Inflammatory macrophage (primary cell): ENCODE results near the gene CCDC97.
A peak's percentile ranks its signal among the peaks of the same experiment; 100 is the strongest.

Experiments used
- DNase-seq, 2 donors: peaks; one replicate each; pipeline ENCODE4 v3.0.0-alpha.2; 2020 to 2022

Gene CCDC97

DNA sequence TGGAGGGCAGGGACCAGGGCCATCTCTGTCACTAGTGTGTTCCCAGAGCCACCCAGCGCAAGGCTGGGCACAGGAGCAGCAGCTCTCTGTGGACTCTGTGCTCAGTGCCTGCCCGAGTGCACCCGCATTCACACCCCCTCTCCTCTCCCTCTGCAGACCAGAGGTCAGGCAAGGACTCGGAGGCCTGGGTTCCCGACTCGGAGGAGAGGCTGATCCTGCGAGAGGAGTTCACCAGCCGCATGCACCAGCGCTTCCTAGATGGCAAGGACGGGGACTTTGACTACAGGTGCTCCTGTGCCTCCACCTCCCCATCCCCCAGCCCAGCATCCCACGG, 10.2 kb downstream of the CCDC97 start:
- DNase-seq = no peak

GRCh38 chr19:41320568-41320967, 10.6 kb downstream of the CCDC97 start:
- no peak for DNase-seq

- no peak for DNase-seq
Measured at GRCh38 chr19:41321204-41321599, 11.2 kb downstream of the CCDC97 start.

DNA sequence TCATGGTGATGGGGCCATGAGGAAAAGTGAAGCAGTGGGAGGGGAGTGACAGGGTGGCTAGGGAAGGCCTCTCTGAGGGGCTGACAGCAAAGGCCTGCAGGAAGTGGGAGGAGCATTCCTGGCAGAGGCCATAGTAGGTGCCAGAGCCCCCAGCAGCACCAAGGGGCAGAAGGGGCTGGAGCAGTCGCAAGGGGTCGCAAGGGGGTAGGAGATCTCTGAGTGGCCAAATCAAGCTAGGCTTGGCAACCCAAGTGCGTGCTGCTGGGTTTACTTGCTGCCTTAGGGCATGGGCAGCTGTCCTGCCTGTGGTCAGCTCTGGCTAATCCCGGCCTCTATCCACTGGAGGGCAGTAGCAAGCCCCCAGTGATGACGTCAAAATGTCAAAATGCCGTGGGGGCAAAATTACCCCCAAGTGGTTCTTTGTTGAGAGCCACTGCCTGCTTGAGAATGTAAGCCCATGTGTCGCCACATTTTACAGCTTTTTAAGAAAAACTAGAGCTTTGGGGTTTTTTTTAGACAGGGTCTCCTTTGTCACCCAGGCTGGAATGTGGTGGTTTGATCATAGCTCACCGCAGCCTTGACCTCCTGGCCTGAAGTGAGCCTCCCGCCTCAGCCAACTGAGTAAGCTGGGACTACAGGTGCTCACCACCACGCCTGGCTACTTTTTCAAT, 11.8 kb downstream of the CCDC97 start:
- DNase-seq = peak; percentile 44 to 49

DNA sequence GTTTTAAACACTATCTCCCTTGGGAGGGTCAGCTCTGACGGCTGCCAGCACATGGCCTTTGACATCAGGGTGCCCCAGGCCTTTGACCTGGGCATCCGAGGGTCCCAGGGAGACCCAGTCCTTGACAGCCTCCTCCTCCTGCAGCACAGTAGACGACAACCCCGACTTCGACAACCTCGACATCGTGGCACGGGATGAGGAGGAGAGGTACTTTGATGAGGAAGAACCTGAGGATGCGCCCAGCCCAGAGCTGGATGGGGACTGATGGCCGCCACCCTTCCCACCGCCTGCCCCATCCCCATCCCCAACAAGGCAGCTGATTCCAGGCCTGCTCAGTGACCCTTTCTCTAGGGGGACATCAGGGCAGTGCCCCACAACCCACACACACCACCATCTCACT, 12.5 kb downstream of the CCDC97 start:
- DNase-seq = no peak

DNA sequence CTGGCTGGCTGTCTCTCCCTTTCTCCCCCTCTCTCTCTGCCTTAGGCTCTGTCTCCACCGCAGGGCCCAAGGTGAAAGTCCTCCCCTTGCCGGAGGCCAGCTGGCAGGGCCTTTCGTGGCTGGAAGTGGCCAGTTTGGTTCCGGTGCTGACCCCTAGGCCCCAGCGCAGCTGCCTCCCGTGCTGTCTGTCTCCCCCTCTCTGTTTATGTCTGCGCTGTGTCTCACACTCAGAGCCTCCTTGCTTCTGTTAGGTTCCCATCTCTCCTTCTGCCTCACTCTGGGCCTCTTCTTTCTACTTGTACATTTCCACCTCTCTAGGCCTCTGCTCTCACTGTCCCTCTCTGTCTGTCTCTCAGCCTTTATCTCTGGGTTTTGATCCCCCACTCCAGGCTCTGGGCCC, 13.1 kb downstream of the CCDC97 start:
- no peak for DNase-seq

GRCh38 chr19:41323430-41324125, 13.6 kb downstream of the CCDC97 start:
- DNase-seq = peak; percentile 25 to 50

GRCh38 chr19:41324231-41324702, 14.3 kb downstream of the CCDC97 start:
- DNase-seq = peak; percentile 66 to 71

GRCh38 chr19:41324921-41325639, 15.1 kb downstream of the CCDC97 start:
- peak in 1 of 2 donors; percentile 33 for DNase-seq

DNA sequence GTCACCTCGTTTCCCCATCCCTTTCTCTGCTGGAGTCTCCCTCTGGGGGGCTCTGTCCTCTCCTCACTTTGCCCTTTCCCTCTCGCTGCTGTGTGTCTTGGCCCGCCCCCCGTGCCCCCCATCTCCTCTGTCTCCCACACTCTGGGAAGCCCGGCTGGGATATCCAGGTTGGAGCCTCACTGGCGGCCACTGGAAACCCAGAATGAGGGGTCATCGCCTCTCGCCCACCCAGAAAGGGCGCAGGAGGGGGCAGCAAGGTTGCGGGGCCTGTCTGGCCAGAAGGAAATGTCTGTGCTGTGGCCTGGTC, 15.6 kb downstream of the CCDC97 start:
- DNase-seq = no peak

DNA sequence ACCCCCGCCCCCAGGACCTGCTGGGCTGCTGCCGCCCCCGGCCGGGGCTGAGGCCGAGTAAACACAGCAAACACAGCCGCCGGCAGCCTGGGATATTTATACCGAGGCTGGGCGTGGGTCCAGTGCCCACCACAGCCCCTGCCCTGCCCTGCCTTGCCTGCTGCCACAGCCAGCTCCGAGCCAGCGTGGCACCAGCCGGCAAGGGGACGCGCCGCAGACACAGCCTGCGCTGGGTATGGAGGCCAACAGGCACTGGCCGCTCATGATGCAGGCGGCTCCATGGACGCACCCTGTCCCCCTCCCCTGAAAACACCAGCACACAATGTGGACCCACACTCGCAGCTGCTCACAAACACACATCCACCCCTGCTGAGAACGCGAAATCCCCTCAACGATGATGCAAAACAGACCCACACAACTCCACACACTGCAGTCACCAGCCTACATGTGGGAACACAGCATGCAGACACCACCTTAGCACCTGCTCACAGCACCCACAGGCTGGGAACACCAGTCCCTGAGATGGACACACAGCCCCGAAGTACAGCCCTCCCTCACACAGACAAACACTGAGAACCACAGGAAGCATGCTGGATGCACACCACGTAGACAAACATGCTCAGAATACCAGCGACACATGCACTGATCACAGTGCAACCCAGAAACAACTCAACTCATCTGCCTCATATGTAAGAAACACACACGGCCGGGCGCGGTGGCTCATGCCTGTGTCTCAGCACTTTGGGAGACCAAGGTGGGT, 16.2 kb downstream of the CCDC97 start:
- DNase-seq = peak; percentile 48 to 63

- DNase-seq = peak in 1 of 2 donors; percentile 48
Measured at GRCh38 chr19:41327076-41327575, 17.2 kb downstream of the CCDC97 start.

DNA sequence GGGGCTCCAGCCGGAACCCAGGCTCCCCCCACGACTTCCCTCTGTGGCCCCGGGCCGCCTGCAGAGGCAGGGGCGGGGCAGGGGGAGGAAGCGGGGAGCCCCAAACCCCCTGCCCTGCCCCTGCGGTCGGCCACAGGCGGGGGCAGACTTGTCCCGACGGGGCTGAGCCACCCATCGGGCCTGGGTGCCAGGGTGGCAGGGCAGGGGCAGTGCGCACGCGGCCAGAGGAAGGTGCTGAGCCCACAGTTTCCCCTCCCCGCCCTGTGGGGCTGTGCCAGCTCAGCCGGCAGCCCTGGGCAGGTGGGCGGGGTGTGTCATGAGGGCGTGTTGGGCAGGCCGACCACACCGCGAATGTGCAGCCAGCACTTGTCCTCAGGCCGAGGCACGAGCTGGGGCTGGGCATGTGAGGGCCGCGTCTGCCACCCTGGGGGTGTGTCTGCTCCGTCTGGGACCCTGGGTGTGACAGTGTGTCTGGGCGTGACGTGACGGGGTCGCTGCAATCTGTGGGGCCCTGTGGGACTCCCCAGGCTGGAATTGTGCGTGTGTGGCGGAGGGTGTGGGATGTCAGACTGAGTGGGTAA, 17.7 kb downstream of the CCDC97 start:
- peak; percentile 94 to 95 for DNase-seq

DNA sequence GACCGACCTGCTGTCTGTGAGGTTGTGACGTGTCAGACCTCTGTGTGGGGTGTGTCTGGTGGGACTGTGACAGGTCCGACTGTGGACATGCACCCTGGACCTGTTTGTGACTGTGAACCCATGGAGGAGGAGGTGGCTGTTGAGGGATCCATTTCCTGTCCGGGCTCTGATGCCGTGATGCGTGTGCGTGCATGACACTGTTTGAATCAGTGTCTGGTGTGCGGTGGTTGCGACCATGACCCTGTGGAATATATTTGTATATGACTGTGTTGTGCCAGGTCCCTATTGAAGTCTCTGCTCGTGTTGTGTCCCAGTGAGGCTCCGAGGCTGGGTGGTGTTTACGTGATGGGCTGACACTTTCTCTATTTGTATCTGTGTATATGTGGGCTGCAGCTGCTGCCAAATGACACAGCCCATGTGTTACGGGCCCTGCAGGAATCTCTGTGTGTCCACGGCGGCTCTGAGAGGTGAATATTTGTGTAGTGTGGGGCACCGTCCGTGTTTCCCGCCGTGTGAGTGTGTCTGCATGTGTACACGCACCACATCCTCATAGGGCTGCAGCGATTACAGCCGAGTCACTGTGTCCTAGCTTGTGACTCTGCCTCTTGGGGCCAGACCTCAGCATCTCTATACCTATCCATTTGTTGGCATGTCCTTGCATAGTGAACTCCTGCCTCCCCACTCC, 18.3 kb downstream of the CCDC97 start:
- peak; percentile 53 to 56 for DNase-seq

- DNase-seq = peak; percentile 83 to 88
Measured at GRCh38 chr19:41328842-41329225, 18.9 kb downstream of the CCDC97 start.

DNA sequence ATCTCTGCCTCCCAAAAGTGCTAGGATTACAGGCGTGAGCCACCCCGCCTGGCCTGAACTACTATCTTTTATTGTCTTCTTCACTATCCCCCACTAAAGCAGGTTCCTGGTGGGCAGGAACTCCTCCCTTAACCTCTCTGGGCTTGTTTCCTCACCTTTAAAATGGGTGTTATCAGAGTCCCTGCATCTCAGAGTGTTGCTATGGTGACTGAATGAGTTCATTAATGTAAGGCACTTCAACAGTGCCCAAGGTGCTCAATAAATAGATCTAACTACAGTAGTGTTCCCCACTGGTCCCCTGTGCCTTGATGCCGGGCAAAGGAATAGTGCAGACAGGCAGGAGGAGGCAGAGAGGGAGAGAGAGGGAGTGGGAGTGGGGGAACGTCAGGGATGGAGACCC, 20.5 kb downstream of the CCDC97 start:
- DNase-seq = no peak

- no peak for DNase-seq
Measured at GRCh38 chr19:41330946-41331678, 21.1 kb downstream of the CCDC97 start.

GRCh38 chr19:41332000-41332399, 22.0 kb downstream of the CCDC97 start:
- DNase-seq = no peak

DNA sequence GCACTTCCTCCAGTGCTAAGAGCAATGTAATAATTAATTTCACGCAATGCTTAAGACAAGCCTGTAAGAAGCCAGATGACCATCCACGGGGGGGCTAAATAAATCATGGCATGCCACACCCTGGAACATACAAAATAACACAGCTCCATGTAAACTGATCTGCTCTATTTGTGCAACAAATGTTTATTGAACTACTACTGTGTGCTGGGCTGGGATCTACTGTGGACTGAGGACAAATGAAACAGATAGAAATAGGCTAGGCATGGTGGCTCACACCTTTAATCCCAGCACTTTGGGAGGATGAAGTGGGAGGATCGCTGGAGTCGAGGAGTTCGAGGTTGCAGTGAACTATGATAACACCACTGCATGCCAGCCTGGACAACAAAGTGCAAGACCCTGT, 22.5 kb downstream of the CCDC97 start:
- no peak for DNase-seq

- DNase-seq = peak; percentile 76 to 83
Measured at GRCh38 chr19:41334793-41335192, 24.8 kb downstream of the CCDC97 start.

DNA sequence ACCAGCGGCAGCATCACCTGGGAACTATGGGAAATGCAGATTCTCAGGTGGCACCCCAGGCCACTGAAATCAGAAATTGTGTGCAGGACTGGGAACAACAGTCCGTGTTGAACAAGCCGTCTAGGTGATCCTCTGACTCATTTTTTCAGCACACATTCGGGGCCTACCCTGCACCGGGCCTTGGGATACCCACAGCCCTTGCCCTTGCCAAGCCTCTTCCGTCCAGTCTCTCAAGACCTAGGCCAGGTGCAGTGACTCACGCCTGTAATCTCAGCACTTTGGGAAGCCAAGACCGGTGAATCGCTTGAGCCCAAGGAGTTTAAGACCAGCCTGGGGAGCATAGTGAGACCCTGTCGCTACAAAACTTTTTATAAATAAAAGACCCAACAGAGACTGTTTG, 25.5 kb downstream of the CCDC97 start:
- DNase-seq = no peak
